ENCODE data around the gene MFSD2B.

The MFSD2B gene

GRCh38 chr2:24015562-24016375 lies 5.9 kb downstream of the MFSD2B start:
- TF ChIP-seq CTCF (IDR thresholded peaks at IDR 0.05): no peak

- no peak for TF ChIP-seq CTCF (IDR thresholded peaks at IDR 0.05)
These were observed 6.5 kb downstream of the MFSD2B start for GRCh38 chr2:24016376-24016761.

- no peak for TF ChIP-seq CTCF (IDR thresholded peaks at IDR 0.05)
These were observed 7.2 kb downstream of the MFSD2B start for GRCh38 chr2:24016853-24017703.

- no peak for TF ChIP-seq CTCF (IDR thresholded peaks at IDR 0.05)
These were observed 7.8 kb downstream of the MFSD2B start for GRCh38 chr2:24017711-24018110.

GRCh38 chr2:24018241-24018640 lies 8.4 kb downstream of the MFSD2B start:
- TF ChIP-seq CTCF (IDR thresholded peaks at IDR 0.05): no peak

GRCh38 chr2:24019729-24020128 lies 9.8 kb downstream of the MFSD2B start:
- no peak for TF ChIP-seq CTCF (IDR thresholded peaks at IDR 0.05)

- TF ChIP-seq CTCF (IDR thresholded peaks at IDR 0.05): no peak
These were observed 10.4 kb downstream of the MFSD2B start for GRCh38 chr2:24020244-24020643.

Data from LNCAP (cell line).